WTC11 (cell line): Measurements from ENCODE around the gene DSG2.

ENCODE experiments used
- ZNF138 ChIP-seq: sonication (generic); formaldehyde crosslinking; conservative IDR thresholded peaks from 2 replicates; pipeline ENCODE4 v1.8.1; 2022; ENCODE audit warnings: mild to moderate bottlenecking, moderate library complexity, missing genetic modification reagents
- ZSCAN18 ChIP-seq: fragments of 250-450 bp; sonication (Bioruptor Pico); IDR thresholded peaks from 2 replicates; pipeline ENCODE4 v2.1.2; 2022; ENCODE audit warnings: mild to moderate bottlenecking, moderate library complexity
- TF ChIP-seq, protein P1 (sequence below): sonication (generic); formaldehyde crosslinking; IDR thresholded peaks from 2 replicates; pipeline ENCODE4 v1.8.1; 2022; ENCODE audit warnings: mild to moderate bottlenecking, moderate library complexity, missing genetic modification reagents
- TF ChIP-seq, protein P2 (sequence below): fragments of 200-600 bp; IDR thresholded peaks from 2 replicates; pipeline ENCODE4 v1.8.0; 2022; ENCODE audit warnings: antibody characterized with exemption

- TF ChIP-seq, protein P1, sequence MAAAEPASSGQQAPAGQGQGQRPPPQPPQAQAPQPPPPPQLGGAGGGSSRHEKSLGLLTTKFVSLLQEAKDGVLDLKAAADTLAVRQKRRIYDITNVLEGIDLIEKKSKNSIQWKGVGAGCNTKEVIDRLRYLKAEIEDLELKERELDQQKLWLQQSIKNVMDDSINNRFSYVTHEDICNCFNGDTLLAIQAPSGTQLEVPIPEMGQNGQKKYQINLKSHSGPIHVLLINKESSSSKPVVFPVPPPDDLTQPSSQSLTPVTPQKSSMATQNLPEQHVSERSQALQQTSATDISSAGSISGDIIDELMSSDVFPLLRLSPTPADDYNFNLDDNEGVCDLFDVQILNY (CRISPR knock-in tag): no peak
- TF ChIP-seq ZNF138 (CRISPR knock-in tag) (no peak), ZSCAN18 (CRISPR knock-in tag) (no peak)
- TF ChIP-seq, protein P2, sequence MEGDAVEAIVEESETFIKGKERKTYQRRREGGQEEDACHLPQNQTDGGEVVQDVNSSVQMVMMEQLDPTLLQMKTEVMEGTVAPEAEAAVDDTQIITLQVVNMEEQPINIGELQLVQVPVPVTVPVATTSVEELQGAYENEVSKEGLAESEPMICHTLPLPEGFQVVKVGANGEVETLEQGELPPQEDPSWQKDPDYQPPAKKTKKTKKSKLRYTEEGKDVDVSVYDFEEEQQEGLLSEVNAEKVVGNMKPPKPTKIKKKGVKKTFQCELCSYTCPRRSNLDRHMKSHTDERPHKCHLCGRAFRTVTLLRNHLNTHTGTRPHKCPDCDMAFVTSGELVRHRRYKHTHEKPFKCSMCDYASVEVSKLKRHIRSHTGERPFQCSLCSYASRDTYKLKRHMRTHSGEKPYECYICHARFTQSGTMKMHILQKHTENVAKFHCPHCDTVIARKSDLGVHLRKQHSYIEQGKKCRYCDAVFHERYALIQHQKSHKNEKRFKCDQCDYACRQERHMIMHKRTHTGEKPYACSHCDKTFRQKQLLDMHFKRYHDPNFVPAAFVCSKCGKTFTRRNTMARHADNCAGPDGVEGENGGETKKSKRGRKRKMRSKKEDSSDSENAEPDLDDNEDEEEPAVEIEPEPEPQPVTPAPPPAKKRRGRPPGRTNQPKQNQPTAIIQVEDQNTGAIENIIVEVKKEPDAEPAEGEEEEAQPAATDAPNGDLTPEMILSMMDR: no peak
These were observed 59.5 kb downstream of the DSG2 start for GRCh38 chr18:31557446-31557845.
